ENCODE results near the gene RPS18. TPM values are rescaled to one million over a fixed set of nuclear protein-coding genes. Genes with fewer than 3 reads are reported as not detected.

Gene RPS18
- total RNA-seq, 1 experiment from 2014 or later, result 2,442 TPM

DNA sequence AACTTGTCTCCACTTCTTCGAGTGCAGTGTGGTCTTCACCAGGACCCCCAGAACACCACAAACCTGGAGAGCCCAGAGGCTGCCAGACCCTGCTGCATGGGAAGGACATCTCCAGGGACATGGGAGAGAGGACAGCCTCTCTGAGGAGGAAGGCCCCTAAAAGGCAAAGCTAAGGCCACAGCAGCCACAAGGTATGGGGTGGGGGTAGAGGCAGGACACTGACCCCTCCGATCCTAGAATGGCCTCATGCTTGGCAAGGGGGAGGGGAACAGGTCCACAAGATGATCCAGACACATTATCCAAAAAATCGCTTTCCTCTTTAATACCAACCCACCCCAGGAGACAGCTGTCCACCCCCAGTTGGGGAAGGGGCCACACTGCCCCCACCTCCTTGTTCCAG is 6.9 kb downstream of the RPS18 start:
- Histone ChIP-seq H3K36me3 (ENCODE audit: low read depth) (peaks cover 28% of the 10 kb centered on the region), H3K4me1 (replicated peaks; ENCODE audit: insufficient read depth) (peaks cover 29% of the 10 kb centered on the region), H3K27ac (no peak overlapping the region), H2AFZ (no peak overlapping the region), H3K4me2 (no peak overlapping the region), H3K9me3 (ENCODE audit: insufficient read depth, low read depth) (no peaks in the 10 kb centered on the region), H3K27me3 (ENCODE audit: insufficient read depth, low read depth) (no peaks in the 10 kb centered on the region), H3K9me2 (ENCODE audit: insufficient read depth) (no peaks in the 10 kb centered on the region), H3K79me2 (ENCODE audit: low read depth) (peaks cover 22% of the 10 kb centered on the region), H3K4me3 (no peak overlapping the region), H3F3A (ENCODE audit: insufficient read depth, low read depth) (peaks cover 80% of the 10 kb centered on the region), H4K20me1 (ENCODE audit: insufficient read depth) (peaks cover 27% of the 10 kb centered on the region)
- POLR2A ChIA-PET (ENCODE audit: unreplicated experiment), result interaction anchor here (0.6 kb wide), 1 partner anchor 19 kb away, joined by 4 read pairs; no protein-coding TSS in a partner anchor
- DNase-seq, result no peak
- CTCF ChIA-PET, result no interaction called here
- no TSS peak for BruUV-seq (replicated peaks)
- intact Hi-C loops (cut with micrococcal nuclease; ENCODE audit: unreplicated experiment), result loop anchor here (10.0 kb wide), 1 partner anchor 74 kb away; the partner anchor contains the start of genes HSD17B8, RING1, RXRB and SLC39A7
- TF ChIP-seq, protein P1, sequence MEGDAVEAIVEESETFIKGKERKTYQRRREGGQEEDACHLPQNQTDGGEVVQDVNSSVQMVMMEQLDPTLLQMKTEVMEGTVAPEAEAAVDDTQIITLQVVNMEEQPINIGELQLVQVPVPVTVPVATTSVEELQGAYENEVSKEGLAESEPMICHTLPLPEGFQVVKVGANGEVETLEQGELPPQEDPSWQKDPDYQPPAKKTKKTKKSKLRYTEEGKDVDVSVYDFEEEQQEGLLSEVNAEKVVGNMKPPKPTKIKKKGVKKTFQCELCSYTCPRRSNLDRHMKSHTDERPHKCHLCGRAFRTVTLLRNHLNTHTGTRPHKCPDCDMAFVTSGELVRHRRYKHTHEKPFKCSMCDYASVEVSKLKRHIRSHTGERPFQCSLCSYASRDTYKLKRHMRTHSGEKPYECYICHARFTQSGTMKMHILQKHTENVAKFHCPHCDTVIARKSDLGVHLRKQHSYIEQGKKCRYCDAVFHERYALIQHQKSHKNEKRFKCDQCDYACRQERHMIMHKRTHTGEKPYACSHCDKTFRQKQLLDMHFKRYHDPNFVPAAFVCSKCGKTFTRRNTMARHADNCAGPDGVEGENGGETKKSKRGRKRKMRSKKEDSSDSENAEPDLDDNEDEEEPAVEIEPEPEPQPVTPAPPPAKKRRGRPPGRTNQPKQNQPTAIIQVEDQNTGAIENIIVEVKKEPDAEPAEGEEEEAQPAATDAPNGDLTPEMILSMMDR (conservative IDR thresholded peaks at IDR 0.05), result no peak
- TF ChIP-seq EZH2 (IDR thresholded peaks at IDR 0.05; ENCODE audit: low read depth), result no peak

DNA sequence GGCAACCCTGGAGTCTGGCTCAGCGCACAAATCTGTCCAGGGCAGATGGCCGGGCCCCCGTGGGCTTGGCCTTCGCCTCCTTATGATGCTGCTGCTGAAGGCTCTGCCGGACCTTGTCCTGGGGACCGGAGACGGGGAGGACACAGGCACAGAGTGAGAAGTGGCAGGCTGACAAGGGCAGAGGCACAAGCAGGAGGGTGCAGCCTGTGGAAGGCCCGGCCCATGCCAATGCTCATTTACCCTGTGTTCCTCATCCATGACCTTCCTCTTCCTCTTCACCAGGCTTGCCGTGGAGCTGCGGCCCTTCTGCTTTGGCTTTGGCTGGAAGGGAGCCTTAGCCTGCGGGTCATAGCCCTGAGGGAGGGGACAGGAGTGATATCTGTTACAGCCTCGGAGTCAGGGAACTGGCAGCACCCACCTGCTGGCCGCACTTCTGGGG is 7.4 kb downstream of the RPS18 start:
- intact Hi-C loops (cut with micrococcal nuclease; ENCODE audit: unreplicated experiment), result loop anchor here (10.0 kb wide), 1 partner anchor 74 kb away; the partner anchor contains the start of genes HSD17B8, RING1, RXRB and SLC39A7
- Histone ChIP-seq H3K79me2 (ENCODE audit: low read depth) (peaks cover 18% of the 10 kb centered on the region), H4K20me1 (ENCODE audit: insufficient read depth) (peaks cover 23% of the 10 kb centered on the region), H3K4me2 (no peak overlapping the region), H3K9me3 (ENCODE audit: insufficient read depth, low read depth) (no peaks in the 10 kb centered on the region), H3K27ac (no peak overlapping the region), H3F3A (ENCODE audit: insufficient read depth, low read depth) (peaks cover 76% of the 10 kb centered on the region), H3K9me2 (ENCODE audit: insufficient read depth) (no peaks in the 10 kb centered on the region), H3K36me3 (ENCODE audit: low read depth) (peaks cover 23% of the 10 kb centered on the region), H3K4me3 (no peak overlapping the region), H2AFZ (no peak overlapping the region), H3K27me3 (ENCODE audit: insufficient read depth, low read depth) (no peaks in the 10 kb centered on the region), H3K4me1 (replicated peaks; ENCODE audit: insufficient read depth) (peaks cover 24% of the 10 kb centered on the region)
- ChIA-PET POLR2A (ENCODE audit: unreplicated experiment) (no interaction called here), CTCF (no interaction called here)
- TF ChIP-seq, protein P1 (conservative IDR thresholded peaks at IDR 0.05), result no peak
- TF ChIP-seq EZH2 (IDR thresholded peaks at IDR 0.05; ENCODE audit: low read depth), result no peak
- BruUV-seq (replicated peaks), result no TSS peak
- no peak for DNase-seq

DNA sequence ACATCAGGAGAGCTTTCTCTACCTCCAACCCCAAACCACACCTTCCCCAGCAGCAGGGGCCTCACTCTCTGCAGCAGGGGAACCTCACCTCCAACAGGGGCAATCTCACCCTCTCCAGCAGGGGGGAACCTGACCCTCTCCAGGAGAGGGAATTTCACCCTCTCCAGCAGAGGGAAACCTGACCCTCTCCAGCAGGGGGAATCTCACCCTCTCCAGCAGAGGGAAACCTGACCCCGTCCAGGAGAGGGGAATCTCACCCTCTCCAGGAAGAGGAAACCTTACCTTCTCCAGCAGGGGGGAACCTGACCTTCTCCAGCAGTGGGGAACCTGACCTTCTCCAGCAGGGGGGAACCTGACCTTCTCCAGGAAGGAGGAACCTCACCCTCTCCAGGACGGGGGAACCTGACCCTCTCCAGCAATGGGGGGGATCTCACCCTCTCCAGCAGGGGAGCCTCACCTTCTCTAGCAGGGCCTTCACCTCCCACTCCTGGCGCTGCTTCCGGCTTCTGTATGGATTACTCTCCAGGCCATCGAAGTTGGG is 8.2 kb downstream of the RPS18 start:
- peaks cover 10% of the 10 kb centered on the region for H3K79me2 ChIP-seq (ENCODE audit: low read depth)
- peaks cover 16% of the 10 kb centered on the region for H3K4me1 ChIP-seq (replicated peaks; ENCODE audit: insufficient read depth)
- no peak overlapping the region for H3K27ac ChIP-seq
- no peaks in the 10 kb centered on the region for H3K9me3 ChIP-seq (ENCODE audit: insufficient read depth, low read depth)
- peaks cover 15% of the 10 kb centered on the region for H4K20me1 ChIP-seq (ENCODE audit: insufficient read depth)
- TF ChIP-seq, protein P1 (conservative IDR thresholded peaks at IDR 0.05), result peak; percentile 74
- no peak for TF ChIP-seq EZH2 (IDR thresholded peaks at IDR 0.05; ENCODE audit: low read depth)
- H3K9me2 ChIP-seq (ENCODE audit: insufficient read depth), result no peaks in the 10 kb centered on the region
- H3K4me3 ChIP-seq, result no peak overlapping the region
- intact Hi-C loops (cut with micrococcal nuclease; ENCODE audit: unreplicated experiment), result loop anchor here (1.0 to 10.0 kb wide), 4 partner anchors 65 to 295 kb away; partner anchors contain the start of genes HSD17B8, RING1, RXRB and SLC39A7
- ChIA-PET CTCF (interaction anchor here (0.6 kb wide), 1 partner anchor 146 kb away, joined by 3 read pairs; no protein-coding TSS in a partner anchor), POLR2A (ENCODE audit: unreplicated experiment) (interaction anchor here (0.5 kb wide), 1 partner anchor 17 kb away, joined by 3 read pairs; no protein-coding TSS in a partner anchor)
- H3K36me3 ChIP-seq (ENCODE audit: low read depth), result peaks cover 16% of the 10 kb centered on the region
- H2AFZ ChIP-seq, result no peak overlapping the region
- H3K27me3 ChIP-seq (ENCODE audit: insufficient read depth, low read depth), result no peaks in the 10 kb centered on the region
- no TSS peak for BruUV-seq (replicated peaks)
- peaks cover 68% of the 10 kb centered on the region for H3F3A ChIP-seq (ENCODE audit: insufficient read depth, low read depth)
- no peak overlapping the region for H3K4me2 ChIP-seq
- DNase-seq, result peak; percentile 72 to 84
